Skin epidermis (tissue), 12 donors: ENCODE results near the gene RIMKLB.
"Not testable (repeated sequence)": the region's sequence is repeated elsewhere in the genome, so short reads cannot be mapped to it uniquely, and the experiment has no call there.

ENCODE experiments used
- H3K27ac ChIP-seq, 21 experiments: fragments of 200-600 bp; sonication (generic) in 11 of 21; one replicate each; pipeline ENCODE4 v1.5.0; 2020; ENCODE audit warnings: mild to moderate bottlenecking in 3 of 21, inconsistent platforms in 2 of 21, moderate library complexity in 2 of 21
- H3K4me3 ChIP-seq, 7 experiments: fragments of 200-600 bp; sonication (generic) in 2 of 7; one replicate each; pipeline ENCODE4 v1.5.0; 2020; ENCODE audit warnings: inconsistent platforms in 2 of 7, mild to moderate bottlenecking in 2 of 7, moderate library complexity in 1 of 7

The RIMKLB gene

DNA sequence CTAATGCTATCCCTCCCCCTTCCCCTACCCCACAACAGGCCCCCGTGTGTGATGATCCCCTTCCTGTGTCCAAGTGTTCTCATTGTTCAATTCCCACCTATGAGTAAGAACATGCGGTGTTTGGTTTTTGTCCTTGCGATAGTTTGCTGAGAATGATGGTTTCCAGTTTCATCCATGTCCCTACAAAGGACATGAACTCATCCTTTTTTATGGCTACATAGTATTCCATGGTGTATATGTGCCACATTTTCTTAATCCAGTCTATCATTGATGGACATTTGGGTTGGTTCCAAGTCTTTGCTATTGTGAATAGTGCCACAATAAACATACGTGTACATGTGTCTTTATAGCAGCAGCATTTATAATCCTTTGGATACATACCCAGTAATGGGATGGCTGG lies 62.3 kb downstream of the RIMKLB start:
- H3K4me3 ChIP-seq, H3K27ac ChIP-seq: not testable (repeated sequence)

DNA sequence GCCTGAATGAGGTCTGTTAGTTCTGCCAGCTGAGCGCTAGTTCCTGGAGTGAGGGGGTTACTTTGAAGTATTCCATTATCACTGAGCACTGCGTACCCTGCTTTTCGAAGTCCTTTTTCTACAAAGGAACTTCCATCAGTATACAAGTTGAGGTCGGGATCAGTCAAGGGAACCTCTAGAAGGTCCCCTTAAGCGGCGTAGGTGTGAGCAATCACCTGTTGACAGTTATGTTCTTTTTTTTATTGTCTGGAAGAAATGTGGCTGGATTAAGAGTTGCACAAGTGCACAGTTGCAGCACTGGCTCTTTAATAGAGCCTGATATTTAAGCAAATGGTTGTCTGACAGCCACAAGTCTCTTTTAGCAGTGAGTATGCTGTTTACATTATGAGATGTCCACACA lies 64.9 kb downstream of the RIMKLB start:
- H3K4me3 ChIP-seq, H3K27ac ChIP-seq: not testable (repeated sequence)

GRCh38 chr12:8766121-8766520 lies 68.3 kb downstream of the RIMKLB start:
- H3K27ac ChIP-seq, H3K4me3 ChIP-seq: not testable (repeated sequence)

DNA sequence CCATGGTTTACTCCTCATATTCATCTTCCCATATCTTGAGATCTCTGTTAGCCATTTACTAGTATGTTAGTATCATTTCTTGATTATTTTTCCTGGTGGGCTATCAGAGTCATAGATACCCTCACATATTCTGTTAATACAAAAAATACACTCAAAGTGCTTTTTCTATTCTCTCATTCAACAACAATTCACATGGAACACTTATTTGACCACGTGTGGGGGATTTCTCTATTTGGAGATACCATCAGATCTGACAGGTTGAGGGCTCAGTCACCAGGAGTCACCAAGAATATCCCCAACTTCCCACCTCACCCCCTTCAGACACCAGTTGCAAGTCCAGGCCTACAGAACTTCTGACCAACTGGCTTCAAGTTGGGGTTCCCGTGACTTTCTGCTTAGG lies 72.7 kb downstream of the RIMKLB start:
- H3K4me3 ChIP-seq: no peak overlapping the region
- no peak overlapping the region for H3K27ac ChIP-seq

- no peak overlapping the region for H3K4me3 ChIP-seq
- no peak overlapping the region for H3K27ac ChIP-seq
These were observed 73.3 kb downstream of the RIMKLB start for GRCh38 chr12:8771072-8771471.

- no peak overlapping the region for H3K4me3 ChIP-seq
- H3K27ac ChIP-seq: no peak overlapping the region
These were observed 75.7 kb downstream of the RIMKLB start for GRCh38 chr12:8773461-8773860.

DNA sequence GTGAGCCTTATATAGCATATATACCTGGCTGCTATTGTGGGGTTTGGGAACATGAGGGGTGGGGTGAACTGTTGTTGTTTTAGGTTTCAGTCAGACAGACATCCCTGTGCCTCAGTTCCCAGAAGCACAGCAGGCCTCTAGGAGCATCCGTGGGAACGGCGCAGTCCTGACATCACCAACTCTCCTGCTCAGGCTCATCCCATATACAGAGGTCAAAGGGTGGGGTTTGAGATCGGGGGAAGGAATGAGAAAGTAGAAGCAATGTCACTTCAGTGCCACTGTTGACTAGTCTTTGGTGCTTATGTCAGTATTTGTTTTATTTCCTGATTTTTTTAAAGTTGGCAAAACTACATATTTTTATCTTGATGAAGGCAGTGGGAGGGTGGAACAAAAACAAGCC lies 81.5 kb downstream of the RIMKLB start:
- Histone ChIP-seq H3K4me3 (no peak overlapping the region), H3K27ac (no peak overlapping the region)

DNA sequence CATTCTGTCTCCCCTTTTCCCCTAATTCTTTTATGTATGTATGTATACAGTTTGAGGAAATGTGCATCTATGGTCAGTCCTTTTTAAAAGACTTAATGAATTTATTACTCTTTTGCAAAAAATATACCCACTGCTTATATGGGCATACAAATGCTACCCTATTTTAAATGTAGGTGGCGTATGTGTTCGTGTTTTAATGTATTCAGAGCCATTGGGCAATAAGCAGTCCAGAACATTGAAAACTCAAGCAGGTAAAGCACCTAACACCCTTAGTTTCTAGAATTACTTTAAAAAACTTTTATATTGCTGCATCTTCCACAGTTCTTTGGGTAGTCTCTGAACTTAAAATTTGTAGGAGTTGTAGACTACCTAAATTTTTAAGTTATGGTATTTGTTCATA lies 82.1 kb downstream of the RIMKLB start:
- H3K4me3 ChIP-seq: no peak overlapping the region
- no peak overlapping the region for H3K27ac ChIP-seq

- Histone ChIP-seq H3K4me3 (no peak overlapping the region), H3K27ac (no peak overlapping the region)
These were observed 82.6 kb downstream of the RIMKLB start for GRCh38 chr12:8780389-8780788.

DNA sequence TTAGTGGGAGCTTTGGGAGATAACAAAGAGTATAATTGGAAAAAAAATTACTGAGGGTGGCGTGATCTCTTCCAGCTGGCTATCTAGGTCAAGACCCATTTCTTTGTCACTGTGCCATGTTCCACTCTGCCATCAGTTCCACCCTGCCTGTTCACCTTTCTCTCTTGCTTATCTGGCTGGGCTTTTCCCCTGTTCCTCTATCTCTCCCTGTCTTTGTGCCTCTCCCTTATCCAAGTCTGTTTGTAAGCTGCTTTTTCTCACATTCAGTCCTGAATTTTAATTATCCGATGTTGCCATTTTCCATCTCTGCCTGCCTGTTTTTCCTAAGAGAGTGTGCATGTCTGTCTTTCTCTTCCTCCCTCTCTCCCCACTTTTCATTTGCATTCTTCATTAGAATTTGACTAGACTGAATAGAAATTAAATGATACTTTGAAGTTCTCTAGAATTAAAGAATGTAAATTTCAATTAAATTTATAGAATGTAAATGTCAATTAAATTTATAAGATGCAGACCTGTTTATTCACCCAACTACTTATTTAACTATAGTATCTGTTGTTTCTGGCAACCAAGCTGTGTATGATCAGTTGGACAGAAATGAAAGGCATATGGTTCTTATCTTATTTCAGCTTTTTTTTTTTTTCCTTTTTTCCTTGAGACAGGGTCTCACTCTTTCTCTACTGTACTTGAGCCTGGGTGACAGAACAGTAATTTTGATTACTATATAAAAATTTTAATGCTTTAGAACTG lies 83.8 kb downstream of the RIMKLB start:
- no peak overlapping the region for H3K27ac ChIP-seq
- no peak overlapping the region for H3K4me3 ChIP-seq

DNA sequence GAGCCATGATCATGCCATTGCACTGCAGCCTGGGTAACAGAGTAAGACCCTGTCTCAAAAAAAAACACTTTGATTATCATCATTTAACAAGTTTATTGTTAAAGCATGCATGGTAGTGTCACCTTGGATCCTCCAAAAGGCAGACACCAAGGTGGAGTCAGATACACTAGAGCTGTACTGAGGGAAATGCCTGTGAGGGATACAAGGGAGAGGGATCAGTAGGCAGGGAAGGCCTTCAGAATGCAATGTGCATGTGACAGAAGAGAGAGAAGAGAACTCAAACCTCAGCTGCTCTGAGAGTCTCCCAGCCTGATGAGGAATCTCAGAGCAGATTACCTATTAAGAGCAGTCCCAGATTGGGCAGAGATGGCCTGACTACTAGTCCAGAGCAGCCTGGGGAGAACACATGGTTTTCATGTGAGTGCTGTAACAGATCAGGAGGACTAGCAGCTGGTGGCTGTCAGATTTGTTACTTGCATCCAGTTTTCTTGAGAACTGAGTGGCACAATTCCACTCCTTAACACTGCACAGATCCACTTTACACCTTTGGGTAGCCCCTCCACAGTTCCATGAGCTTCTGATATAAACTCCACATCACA lies 86.6 kb downstream of the RIMKLB start:
- no peak overlapping the region for H3K27ac ChIP-seq
- no peak overlapping the region for H3K4me3 ChIP-seq

DNA sequence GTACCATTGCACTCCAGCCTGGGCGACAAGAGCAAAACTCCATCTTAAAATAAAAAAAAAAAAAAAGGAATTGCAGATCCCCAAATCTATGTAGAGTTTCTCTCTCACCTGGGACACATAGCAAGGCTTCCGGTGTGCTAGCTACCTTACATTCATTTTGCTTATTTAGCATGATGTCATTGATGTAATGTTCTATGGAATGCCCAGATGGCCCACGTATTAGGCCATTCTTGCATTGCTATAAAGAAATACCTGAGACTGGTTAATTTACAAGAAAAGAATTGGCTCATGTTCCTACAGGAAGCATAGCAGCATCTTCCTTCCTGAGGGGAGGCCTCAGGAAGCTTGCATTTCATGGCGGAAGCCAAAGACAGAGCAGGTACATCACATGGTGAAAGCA lies 87.7 kb downstream of the RIMKLB start:
- no peak overlapping the region for H3K27ac ChIP-seq

GRCh38 chr12:8787206-8787605 lies 89.4 kb downstream of the RIMKLB start:
- H3K4me3 ChIP-seq, H3K27ac ChIP-seq: not testable (repeated sequence)

More for the DNA sequence above, 87.7 kb downstream of the RIMKLB start:
- no peak overlapping the region for H3K4me3 ChIP-seq

DNA sequence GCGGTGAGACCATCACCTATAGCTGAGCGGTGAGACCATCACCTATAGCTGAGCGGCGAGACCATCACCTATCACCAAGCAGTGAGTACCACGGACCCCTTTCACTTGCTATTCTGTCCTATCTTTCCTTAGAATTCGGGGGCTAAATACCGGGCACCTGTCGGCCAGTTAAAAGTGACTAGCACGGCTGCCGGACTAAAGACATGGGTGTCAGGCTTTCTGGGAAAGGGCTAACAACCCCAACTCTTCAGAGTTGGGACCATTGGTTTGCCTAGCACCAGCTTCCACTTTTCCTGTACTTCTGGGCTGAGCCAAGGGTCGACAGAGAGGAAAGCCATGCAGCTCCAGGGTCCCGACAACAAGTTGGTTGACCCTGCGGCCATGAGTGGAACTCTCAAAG lies 90.9 kb downstream of the RIMKLB start:
- H3K4me3 ChIP-seq: peak overlapping the region in 2 of 7 experiments; percentile 15 to 19
- not testable (repeated sequence) for H3K27ac ChIP-seq

DNA sequence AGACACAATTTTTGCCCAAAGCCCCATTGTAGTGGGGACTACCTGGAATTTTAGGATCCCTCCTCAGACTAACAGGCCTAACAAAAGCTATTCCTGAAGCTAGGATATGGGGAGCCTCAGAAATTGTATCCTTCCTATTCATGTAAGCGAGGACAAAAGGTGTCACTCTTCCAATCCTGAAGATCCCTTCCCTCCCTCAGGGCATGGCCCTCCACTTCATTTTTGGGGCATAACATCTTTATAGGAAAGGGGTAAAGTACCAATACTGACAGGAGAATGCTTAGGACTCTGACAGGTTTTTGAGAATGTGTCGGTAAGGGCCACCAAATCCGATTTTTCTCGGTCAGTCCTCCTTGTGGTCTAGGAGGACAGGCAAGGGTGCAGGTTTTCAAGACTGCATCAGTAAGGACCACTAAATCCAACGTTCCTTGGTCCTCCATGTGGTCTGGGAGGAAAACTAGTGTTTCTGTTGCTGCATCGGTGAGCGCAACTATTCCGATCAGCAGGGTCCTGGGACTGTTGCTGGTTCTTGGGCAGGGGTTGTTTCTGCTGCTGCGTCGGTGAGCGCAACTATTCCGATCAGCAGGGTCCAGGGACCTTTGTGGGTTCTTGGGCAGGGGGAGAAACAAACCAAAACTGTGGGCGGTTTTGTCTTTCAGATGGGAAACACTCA lies 91.7 kb downstream of the RIMKLB start:
- not testable (repeated sequence) for H3K27ac ChIP-seq, H3K4me3 ChIP-seq

DNA sequence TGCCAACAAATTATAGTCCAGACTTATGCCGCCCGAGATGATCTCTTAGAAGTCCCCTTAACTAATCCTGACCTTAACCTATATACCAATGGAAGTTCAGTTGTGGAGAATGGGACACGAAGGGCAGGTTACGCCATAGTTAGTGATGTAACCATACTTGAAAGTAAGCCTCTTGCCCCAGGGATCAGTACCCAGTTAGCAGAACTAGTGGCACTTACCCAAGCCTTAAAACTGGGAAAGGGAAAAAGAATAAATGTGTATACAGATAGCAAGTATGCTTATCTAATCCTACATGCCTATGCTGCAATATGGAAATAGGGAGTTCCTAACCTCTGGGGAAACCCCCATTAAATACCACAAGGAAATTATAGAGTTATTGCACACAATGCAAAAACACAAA lies 95.4 kb downstream of the RIMKLB start:
- H3K27ac ChIP-seq, H3K4me3 ChIP-seq: not testable (repeated sequence)

- not testable (repeated sequence) for H3K4me3 ChIP-seq, H3K27ac ChIP-seq
These were observed 96.8 kb downstream of the RIMKLB start for GRCh38 chr12:8794611-8795010.

- Histone ChIP-seq H3K4me3 (no peak overlapping the region), H3K27ac (no peak overlapping the region)
These were observed 99.2 kb downstream of the RIMKLB start for GRCh38 chr12:8796831-8797626.

GRCh38 chr12:8801213-8801612 lies 103.4 kb downstream of the RIMKLB start:
- not testable (repeated sequence) for H3K4me3 ChIP-seq, H3K27ac ChIP-seq

DNA sequence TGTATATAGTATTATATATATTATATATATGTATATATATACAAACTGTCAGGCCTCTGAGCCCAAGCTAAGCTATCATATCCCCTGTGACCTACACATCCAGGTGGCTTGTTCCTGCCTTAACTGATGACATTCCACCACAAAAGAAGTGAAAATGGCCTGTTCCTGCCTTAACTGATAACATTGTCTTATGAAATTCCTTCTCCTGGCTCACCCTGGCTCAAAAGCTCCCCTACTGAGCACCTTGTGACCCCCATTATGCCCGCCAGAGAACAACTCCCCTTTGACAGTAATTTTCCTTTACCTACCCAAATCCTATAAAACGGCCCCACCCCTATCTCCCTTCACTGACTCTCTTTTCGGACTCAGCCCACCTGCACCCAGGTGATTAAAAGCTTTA lies 107.0 kb downstream of the RIMKLB start:
- H3K4me3 ChIP-seq, H3K27ac ChIP-seq: not testable (repeated sequence)
